GM18520 (cell line): Measurements from ENCODE around the gene DLEC1.
A peak's percentile ranks its signal among the peaks of the same experiment; 100 is the strongest.

Experiments
- ATAC-seq: cut with Tn5 transposase; IDR thresholded peaks from one replicate; pipeline ENCODE4 v1.9.1; 2021; ENCODE audit not compliant: unreplicated experiment

DLEC1 gene

DNA sequence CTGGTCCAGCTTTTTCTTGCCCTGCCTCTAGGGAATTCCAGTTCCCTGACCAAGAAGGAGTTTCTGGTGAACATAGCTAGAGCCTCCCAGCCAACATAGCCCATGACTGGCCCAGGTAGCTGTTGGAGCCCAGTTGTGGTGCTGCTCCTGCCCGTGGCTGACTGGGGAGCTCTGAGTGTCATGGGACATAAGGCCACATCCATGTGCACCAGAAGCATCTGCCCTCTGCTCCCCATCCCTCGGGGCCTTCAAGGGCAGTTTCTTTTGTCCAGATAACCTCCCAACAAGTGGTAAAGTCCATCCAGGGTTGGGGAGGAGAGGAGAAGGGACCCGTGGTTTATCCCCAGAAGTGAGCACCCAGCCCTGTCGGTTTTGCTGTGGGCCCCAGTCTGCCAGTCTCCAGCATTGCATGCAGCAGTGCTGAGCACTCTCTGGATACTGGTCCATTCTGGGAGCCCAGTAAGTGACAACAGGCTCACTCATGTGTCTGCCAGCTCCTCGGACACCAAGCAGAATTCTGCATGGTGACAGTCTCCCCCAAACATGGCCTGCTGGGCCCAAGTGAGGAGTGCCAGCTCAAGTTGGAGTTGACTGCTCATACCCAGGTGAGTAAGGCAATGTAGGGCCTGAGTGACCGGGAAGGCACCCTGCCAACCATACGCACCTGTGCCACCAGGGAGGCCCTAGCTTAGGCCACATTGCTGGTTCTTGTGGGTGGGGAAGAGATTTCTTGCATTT lies 69.1 kb downstream of the DLEC1 start:
- ATAC-seq, result no peak

DNA sequence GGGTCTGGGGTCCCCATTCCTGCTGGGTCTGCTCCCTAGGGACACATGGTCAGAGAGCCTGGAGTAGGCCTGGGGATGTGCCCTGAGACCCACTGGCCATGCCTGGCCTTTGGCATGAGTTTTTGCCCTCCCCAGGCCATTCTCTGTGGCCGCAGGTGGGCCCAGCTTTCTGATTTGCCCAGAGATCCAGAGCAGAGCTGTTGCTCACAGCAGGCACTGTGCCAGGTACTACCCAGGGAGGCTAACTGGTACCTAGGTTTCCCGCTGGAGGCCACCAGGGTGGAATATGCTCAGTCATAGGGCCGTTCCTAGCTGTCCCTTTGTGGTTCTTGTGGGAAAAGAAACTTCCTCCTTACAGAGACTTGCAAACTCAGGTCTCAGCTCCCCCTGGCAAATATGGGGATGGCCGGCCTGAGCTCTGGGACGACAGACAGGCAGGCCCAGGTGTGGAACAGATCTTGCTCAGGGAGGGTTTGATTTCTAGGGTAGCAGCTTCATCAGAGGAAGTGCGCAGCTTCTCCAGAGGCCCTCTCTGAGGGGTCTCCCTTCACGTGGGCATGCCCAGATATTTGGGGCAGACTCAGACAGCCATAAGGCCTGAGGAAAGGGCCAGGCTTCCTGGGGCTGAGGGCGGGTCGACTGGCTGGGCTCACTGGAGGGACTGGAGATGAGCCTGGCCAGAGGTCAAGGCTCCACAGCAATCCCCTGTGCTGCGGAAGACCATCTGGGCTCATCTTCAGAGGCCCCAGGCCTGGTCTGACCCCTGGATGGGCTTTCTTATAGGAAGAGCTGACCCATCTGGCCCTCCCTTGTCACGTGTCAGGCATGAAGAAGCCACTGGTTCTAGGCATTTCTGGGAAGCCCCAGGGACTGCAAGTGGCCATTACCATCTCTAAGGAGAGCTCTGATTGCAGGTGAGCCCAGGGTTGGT lies 69.9 kb downstream of the DLEC1 start:
- ATAC-seq, result no peak

DNA sequence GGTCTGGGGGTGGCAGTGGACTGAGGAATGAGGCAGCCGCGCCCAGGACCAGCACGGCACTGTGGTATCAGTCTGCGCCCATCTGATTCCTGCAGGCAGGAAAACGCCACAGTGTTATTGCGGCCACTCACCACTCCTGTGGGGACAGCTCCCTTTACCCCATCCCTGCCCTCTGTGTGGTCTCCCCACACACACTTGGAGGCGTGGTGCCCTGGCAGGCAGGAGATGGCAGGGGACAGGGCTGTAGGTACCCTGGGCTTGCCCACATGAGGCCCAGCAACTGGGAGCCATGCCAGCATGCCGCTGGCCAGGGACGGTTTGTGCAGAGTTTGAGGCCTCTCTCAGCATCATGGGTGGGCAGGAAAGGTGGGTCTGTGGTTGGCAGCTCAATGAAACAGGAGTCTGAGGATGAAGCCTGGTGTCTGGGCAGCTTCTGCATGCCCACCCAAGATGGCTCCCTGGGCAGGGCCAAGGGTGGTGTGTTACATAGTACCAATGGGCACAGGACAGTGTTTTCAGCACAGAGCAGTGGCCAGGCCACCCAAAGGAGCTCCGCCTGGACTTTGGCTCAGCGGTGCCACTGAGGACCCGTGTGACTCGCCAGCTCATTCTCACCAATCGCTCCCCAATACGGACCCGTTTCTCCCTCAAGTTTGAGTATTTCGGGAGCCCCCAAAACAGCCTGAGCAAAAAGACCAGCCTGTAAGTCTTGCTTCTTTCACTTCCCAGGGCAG lies 70.7 kb downstream of the DLEC1 start:
- ATAC-seq, result no peak

- ATAC-seq, result no peak
These were observed 71.5 kb downstream of the DLEC1 start for GRCh38 chr3:38110314-38111050.

- ATAC-seq, result no peak
These were observed 72.2 kb downstream of the DLEC1 start for GRCh38 chr3:38111201-38111600.

GRCh38 chr3:38111696-38112377 lies 72.8 kb downstream of the DLEC1 start:
- ATAC-seq, result no peak

DNA sequence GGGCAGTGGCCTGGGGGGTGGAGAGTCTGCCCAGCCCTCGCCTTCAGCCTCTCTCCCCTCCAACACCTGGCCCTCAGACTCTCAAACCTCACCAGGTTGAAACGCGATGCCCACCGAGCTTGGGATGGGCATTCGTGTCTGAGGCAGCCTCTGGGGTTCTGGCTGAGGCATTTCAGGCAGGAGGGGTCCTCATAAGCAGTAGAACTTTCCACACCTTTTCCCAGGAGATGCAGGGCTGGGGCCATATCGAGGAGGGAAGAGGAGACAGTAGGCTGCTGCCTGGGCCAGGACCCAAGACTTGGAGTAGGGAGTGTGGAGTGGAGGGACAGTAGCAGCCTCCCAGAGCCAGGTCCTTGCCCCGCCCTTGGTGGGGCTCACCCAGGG lies 73.4 kb downstream of the DLEC1 start:
- ATAC-seq, result no peak

- no peak for ATAC-seq
These were observed 75.3 kb downstream of the DLEC1 start for GRCh38 chr3:38114052-38114874.

GRCh38 chr3:38114875-38115644 lies 76.1 kb downstream of the DLEC1 start:
- no peak for ATAC-seq

- ATAC-seq, result no peak
These were observed 76.8 kb downstream of the DLEC1 start for GRCh38 chr3:38115645-38116427.

DNA sequence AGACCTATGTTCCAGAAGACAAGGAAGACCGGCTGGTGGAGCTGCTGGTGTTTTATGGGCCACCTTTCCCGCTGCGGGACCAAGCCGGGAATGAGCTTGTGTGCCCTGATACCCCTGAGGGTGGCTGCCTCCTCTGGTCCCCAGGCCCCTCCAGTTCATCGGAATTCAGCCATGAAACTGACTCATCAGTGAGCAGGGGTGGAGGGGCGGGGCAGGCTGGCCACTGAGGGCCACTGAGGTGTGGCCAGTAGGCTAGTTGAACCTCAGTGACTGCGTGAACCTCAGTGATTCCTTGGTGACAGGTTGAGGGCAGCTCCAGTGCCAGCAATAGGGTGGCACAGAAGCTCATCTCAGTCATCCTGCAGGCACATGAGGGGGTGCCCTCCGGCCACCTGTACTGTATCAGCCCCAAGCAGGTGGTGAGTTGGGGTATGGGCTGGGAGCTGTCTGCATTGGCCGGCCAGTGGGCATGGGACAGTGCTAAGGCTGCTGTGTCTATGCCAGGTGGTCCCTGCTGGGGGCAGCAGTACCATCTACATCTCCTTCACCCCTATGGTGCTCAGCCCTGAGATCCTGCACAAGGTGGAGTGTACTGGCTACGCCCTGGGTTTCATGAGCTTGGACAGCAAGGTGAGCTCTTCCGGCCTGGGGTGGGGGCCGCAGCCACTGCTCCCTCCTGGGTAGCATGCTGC lies 77.6 kb downstream of the DLEC1 start:
- no peak for ATAC-seq

- ATAC-seq, result no peak
These were observed 78.2 kb downstream of the DLEC1 start for GRCh38 chr3:38117163-38117716.

- ATAC-seq, result peak; percentile 48
These were observed 78.9 kb downstream of the DLEC1 start for GRCh38 chr3:38117748-38118420.

DNA sequence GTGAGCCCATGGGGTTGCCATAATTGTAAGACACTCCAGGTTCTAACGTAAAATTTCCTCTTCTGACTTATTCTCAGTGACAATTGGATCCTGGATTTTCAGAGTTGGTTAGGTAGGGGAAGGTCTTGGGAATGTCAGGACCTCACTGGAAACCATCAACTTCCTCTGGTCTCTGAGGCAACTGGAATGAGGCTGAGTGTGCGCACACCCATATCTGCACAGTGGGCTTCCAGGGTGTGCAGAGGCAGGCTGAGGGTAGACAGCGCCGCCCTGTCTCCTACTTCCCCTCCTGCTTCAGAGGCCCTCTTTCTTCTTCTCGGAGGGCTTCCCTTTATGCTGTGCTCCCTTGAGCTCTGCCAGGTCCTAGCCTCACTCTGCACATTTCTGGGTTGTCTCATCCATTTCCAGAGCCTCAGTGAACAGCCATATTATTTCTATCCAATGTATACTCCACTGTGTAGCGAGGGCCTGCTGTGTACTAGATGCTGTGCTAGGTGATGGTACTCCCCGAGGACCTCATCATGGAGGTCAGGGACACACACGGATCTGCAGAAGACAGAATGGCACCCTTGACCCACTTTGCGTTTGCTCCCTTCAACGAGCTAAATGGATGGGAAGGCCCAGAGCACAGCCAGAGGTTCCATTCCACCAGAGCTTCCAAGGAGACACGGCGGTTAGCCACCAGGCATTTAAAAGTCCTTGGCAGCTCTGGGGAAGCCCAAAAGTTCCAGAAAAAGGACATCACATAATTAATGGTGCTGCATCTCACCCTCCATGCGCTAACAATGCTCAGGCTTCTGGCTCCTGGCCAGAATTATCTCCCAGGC lies 79.6 kb downstream of the DLEC1 start:
- no peak for ATAC-seq

- no peak for ATAC-seq
These were observed 80.2 kb downstream of the DLEC1 start for GRCh38 chr3:38119248-38119544.
